Activated CD4-positive, alpha-beta memory T cell treated with anti-CD3 and anti-CD28 coated beads, Interleukin-2, amount 10 ng/mL, durations not matched to agents 7 days and 5 days (primary cell): ENCODE data around the gene ATP1B3. TPM values are rescaled to one million over a fixed set of nuclear protein-coding genes. Genes with fewer than 3 reads are reported as not detected.
"Not testable (repeated sequence)": the region's sequence is repeated elsewhere in the genome, so short reads cannot be mapped to it uniquely, and the experiment has no call there.

Source experiments
- CTCF ChIA-PET: fragments of 350-600 bp; sonication (Branson Sonifier 250); formaldehyde crosslinking; loops from one replicate; lab custom pipeline; 2021; ENCODE audit warnings: antibody characterized with exemption, inconsistent platforms; lab: Charles Lee
- POLR2A ChIA-PET: fragments of 350-600 bp; sonication (Branson Sonifier 250); formaldehyde crosslinking; loops from one replicate; lab custom pipeline; 2021; ENCODE audit warnings: antibody characterized with exemption; lab: Charles Lee
- DNase-seq: peaks from one replicate; pipeline ENCODE4 v3.0.0-alpha.2; 2020
- H3K27ac Mint-ChIP-seq: one replicate; pipeline ENCODE4 v1.8.0; 2021; ENCODE audit warnings: mild to moderate bottlenecking, mixed read lengths
- H3K27me3 Mint-ChIP-seq: one replicate; pipeline ENCODE4 v1.8.0; 2021; ENCODE audit warnings: mixed read lengths
- H3K36me3 Mint-ChIP-seq: one replicate; pipeline ENCODE4 v1.8.0; 2021; ENCODE audit warnings: low read depth, mixed read lengths
- H3K4me1 Mint-ChIP-seq: one replicate; pipeline ENCODE4 v1.8.0; 2021; ENCODE audit warnings: mixed read lengths
- H3K4me3 Mint-ChIP-seq: one replicate; pipeline ENCODE4 v1.8.0; 2021; ENCODE audit warnings: mild to moderate bottlenecking, mixed read lengths
- H3K9me3 Mint-ChIP-seq: one replicate; pipeline ENCODE4 v1.8.0; 2021; ENCODE audit warnings: mixed read lengths
- total RNA-seq, 2 experiments: library from RNA; stranded (reverse); gene quantifications; one replicate each; pipeline ENCODE4 v1.2.3, GENCODE V29; 2021

The ATP1B3 gene
- total RNA-seq, 2 experiments from 2014 or later: 107 to 120 TPM

DNA sequence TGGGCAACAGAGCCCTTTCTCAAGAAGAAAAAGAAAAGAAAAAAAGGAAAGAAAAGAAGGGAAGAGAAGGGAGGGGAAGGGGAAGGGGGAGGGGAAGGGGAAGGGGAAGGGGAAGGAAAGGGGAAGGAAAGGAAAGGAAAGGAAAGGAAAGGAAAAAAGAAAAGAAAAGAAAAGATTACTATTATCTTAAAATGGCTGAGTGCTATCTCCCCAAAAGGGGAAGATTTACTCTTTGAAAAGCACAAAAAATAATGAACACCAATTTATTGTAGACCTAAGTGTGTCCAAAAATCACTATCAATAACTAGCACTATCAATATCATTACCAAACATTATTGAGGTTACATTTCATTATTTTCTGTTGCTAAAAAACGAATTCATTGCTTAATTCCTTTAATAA, 89.0 kb downstream of the ATP1B3 start:
- Mint-ChIP-seq H3K27ac (no peak overlapping the region), H3K4me1 (peaks cover 2% of the 10 kb centered on the region), H3K9me3 (no peaks in the 10 kb centered on the region), H3K4me3 (no peak overlapping the region), H3K36me3 (no peaks in the 10 kb centered on the region), H3K27me3 (no peaks in the 10 kb centered on the region)
- no peak for DNase-seq
- POLR2A ChIA-PET: interaction anchor here (0.7 kb wide), 1 partner anchor 73 kb away, joined by 3 read pairs; no protein-coding TSS in a partner anchor
- CTCF ChIA-PET: interaction anchor here (1.0 to 1.4 kb wide), 2 partner anchors 37 to 223 kb away, joined by 3 read pairs; no protein-coding TSS in a partner anchor

DNA sequence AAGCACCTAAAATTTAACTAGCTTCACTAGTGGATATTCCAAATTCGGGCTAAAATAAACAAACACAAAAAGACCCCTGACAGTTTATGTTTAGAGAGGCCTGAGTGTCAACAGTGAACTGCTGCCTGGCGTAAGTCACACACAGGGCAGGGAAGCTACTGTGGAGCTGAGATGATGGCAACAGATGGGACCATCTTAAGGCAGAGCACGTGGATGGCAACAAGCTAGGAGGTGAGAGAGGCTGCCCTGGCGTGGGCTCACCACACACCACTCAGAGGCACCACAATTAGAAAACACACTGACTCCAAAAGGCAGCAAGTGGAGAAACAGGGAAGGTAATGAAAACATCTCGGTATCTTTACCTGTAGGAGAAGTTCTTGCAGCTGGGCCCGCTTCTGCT, 93.3 kb downstream of the ATP1B3 start:
- POLR2A ChIA-PET: no interaction called here
- no peaks in the 10 kb centered on the region for H3K9me3 Mint-ChIP-seq
- DNase-seq: no peak
- CTCF ChIA-PET: no interaction called here
- no peak overlapping the region for H3K27ac Mint-ChIP-seq
- peaks cover 2% of the 10 kb centered on the region for H3K4me1 Mint-ChIP-seq
- H3K4me3 Mint-ChIP-seq: no peak overlapping the region
- H3K27me3 Mint-ChIP-seq: no peaks in the 10 kb centered on the region
- H3K36me3 Mint-ChIP-seq: no peaks in the 10 kb centered on the region

DNA sequence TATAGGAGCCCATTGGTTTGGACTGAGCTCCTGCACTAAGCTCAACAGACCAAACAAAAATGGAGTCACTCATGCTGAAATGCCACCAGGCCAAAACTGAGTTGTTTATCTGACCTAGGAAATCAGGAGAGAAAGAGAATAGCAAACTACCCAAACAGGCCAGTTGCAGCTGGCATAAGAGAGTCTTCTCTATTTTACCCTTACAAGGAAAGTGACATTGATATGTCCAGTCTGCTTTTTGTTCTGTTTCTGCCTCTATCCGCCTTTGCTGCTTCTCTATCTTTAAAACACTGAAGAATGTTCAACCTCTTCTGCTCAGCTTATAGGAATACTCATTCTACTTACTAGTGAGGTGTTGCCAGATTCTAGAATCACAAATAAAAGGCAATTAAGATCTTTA, 95.1 kb downstream of the ATP1B3 start:
- Mint-ChIP-seq H3K4me3 (no peak overlapping the region), H3K36me3 (no peaks in the 10 kb centered on the region), H3K27me3 (no peaks in the 10 kb centered on the region), H3K4me1 (peaks cover 2% of the 10 kb centered on the region), H3K27ac (no peak overlapping the region), H3K9me3 (no peaks in the 10 kb centered on the region)
- DNase-seq: no peak
- CTCF ChIA-PET: no interaction called here
- POLR2A ChIA-PET: no interaction called here

DNA sequence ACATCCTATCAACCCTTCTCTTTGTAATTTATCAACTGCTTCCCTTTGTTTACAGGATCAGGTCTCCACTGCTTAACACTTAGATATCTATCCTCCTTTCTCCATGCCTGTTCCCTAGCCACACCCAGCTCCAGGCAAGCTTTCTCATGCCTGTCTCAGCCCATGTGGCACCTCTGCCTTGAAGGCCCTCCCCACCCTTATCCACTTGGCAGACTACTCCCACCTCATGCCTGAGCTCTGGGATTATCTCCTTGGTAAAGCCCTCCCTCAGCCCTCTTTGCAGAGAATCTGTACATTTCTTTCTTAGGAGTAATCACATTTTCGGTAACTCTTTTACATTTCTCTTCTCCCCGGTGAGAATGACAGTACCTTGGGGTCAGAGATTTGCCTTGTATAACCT, 96.0 kb downstream of the ATP1B3 start:
- Mint-ChIP-seq H3K4me3 (no peak overlapping the region), H3K9me3 (no peaks in the 10 kb centered on the region), H3K36me3 (no peaks in the 10 kb centered on the region), H3K27me3 (no peaks in the 10 kb centered on the region), H3K4me1 (peaks cover 2% of the 10 kb centered on the region), H3K27ac (no peak overlapping the region)
- no peak for DNase-seq
- ChIA-PET CTCF (no interaction called here), POLR2A (no interaction called here)

DNA sequence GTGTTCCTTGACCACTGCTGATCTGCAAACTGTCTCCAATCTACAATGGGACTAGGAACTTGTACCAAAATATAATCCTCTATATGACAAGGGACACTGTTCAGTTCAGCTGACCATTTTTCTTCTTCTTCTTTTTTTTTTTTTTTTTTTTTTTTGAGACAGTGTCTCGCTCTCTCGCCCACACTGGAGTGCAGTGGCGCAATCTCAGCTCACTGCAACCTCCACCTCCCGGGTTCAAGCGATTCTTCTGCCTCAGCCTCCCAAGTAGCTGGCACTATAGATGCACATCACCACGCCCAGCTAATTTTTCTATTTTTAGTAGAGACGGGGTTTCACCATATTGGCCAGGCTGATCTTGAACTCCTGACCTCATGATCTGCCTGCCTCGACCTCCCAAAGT, 98.3 kb downstream of the ATP1B3 start:
- POLR2A ChIA-PET, H3K27ac Mint-ChIP-seq, H3K36me3 Mint-ChIP-seq, H3K9me3 Mint-ChIP-seq, H3K27me3 Mint-ChIP-seq, DNase-seq, H3K4me1 Mint-ChIP-seq, H3K4me3 Mint-ChIP-seq: not testable (repeated sequence)
- CTCF ChIA-PET: interaction anchor here (0.7 kb wide), 1 partner anchor 12 kb away, joined by 3 read pairs; no protein-coding TSS in a partner anchor

Other genes starting within 250 kb of the ATP1B3 start
- gene RNF7, start 138.3 kb upstream of the ATP1B3 start, total RNA-seq: 10 to 100 TPM; 68.8 to 72.9 TPM
- gene GRK7, start 113.2 kb upstream of the ATP1B3 start, total RNA-seq: not detected